ACC112 (cell line): Measurements from ENCODE around the gene ZIC1.

Experiments used
- H2AFZ ChIP-seq: fragments of 200-600 bp; sonication (generic); one replicate; pipeline ENCODE4 v1.6.0; 2017; ENCODE audit warnings: antibody characterized with exemption, low read length; ENCODE audit not compliant: unreplicated experiment
- H3K27ac ChIP-seq: fragments of 200-600 bp; sonication (generic); 2 replicates; pipeline ENCODE4 v1.5.1; 2014; ENCODE audit warnings: low read depth, mild to moderate bottlenecking, antibody characterized with exemption, low read length, moderate library complexity
- H3K27me3 ChIP-seq: fragments of 200-600 bp; sonication (generic); 2 replicates; pipeline ENCODE4 v1.6.1; 2014; ENCODE audit warnings: mild to moderate bottlenecking, antibody characterized with exemption, low read length, moderate library complexity, mixed read lengths; ENCODE audit not compliant: insufficient read depth
- H3K36me3 ChIP-seq: fragments of 200-600 bp; sonication (generic); 2 replicates; pipeline ENCODE4 v1.6.1; 2016; ENCODE audit warnings: mild to moderate bottlenecking, antibody characterized with exemption, low read length, moderate library complexity, mixed read lengths; ENCODE audit not compliant: insufficient read depth
- H3K4me1 ChIP-seq: fragments of 200-600 bp; sonication (generic); one replicate; pipeline ENCODE4 v1.6.1; 2016; ENCODE audit warnings: low read length, mixed read lengths; ENCODE audit not compliant: insufficient read depth, unreplicated experiment, control insufficient read depth
- H3K4me3 ChIP-seq: fragments of 200-600 bp; sonication (generic); 2 replicates; pipeline ENCODE4 v1.5.1; 2014; ENCODE audit warnings: mild to moderate bottlenecking, low read depth, low read length
- H3K79me2 ChIP-seq: fragments of 200-600 bp; sonication (generic); one replicate; pipeline ENCODE4 v1.6.0; 2016; ENCODE audit warnings: low read length; ENCODE audit not compliant: control insufficient read depth, unreplicated experiment, insufficient read depth

The ZIC1 gene

GRCh38 chr3:147419781-147420224 lies 10.6 kb downstream of the ZIC1 start:
- H3K27me3 ChIP-seq = peaks cover 100% of the 10 kb centered on the region
- no peaks in the 10 kb centered on the region for H3K36me3 ChIP-seq
- H3K27ac ChIP-seq = no peak overlapping the region
- no peak overlapping the region for H2AFZ ChIP-seq
- H3K79me2 ChIP-seq = no peaks in the 10 kb centered on the region
- peak overlapping the region; percentile 79; the same call in 1 of the 2 replicates for H3K4me3 ChIP-seq
- H3K4me1 ChIP-seq = peaks cover 4% of the 10 kb centered on the region

- H3K79me2 ChIP-seq = no peaks in the 10 kb centered on the region
- H3K27ac ChIP-seq = no peak overlapping the region
- H3K4me3 ChIP-seq = no peak overlapping the region
- H2AFZ ChIP-seq = no peak overlapping the region
- peaks cover 4% of the 10 kb centered on the region for H3K4me1 ChIP-seq
- H3K27me3 ChIP-seq = peaks cover 100% of the 10 kb centered on the region
- no peaks in the 10 kb centered on the region for H3K36me3 ChIP-seq
Observed at GRCh38 chr3:147420353-147421183, 11.4 kb downstream of the ZIC1 start.

DNA sequence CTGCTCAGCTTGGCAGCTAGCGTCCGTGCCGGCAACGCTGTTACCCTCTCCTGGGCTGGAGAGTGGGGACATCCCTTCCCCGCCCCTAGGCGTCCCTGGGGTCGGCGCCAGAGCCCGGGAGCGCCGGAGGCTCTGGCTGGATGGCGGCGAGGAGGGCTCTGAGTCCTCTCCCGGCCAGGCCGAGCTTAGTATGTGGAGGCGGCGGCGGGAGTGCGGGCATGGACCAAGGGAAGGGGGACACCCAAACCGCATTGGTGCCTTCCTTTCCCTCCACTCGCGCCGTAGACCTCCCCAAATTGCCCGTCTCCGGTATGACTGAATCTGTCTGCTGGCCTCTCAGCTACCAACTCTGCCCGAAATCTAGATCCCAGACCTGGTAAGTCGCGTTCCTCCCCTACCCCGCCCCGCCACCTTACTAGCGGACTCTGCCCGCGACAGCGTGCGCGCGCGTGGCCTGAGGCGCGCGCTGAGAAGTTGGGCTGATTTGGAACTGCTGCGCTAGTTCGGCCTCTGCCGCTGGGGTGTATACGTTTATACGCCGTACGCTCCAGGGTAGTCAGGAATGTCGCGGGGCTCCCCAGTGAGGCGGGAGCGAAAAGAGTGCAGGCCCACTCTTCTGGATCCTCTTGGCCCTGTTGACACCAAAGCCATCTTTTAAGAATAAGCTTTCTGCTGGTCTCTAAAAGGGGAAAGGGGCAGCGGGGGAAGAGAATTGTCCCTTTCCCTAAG lies 12.2 kb downstream of the ZIC1 start:
- Histone ChIP-seq H3K4me1 (peaks cover 4% of the 10 kb centered on the region), H3K27ac (no peak overlapping the region), H3K79me2 (no peaks in the 10 kb centered on the region), H2AFZ (no peak overlapping the region), H3K36me3 (no peaks in the 10 kb centered on the region), H3K4me3 (no peak overlapping the region), H3K27me3 (peaks cover 100% of the 10 kb centered on the region)

GRCh38 chr3:147422196-147422595 lies 13.0 kb downstream of the ZIC1 start:
- no peaks in the 10 kb centered on the region for H3K36me3 ChIP-seq
- no peak overlapping the region for H3K4me3 ChIP-seq
- H3K79me2 ChIP-seq = no peaks in the 10 kb centered on the region
- H3K4me1 ChIP-seq = peaks cover 4% of the 10 kb centered on the region
- H2AFZ ChIP-seq = no peak overlapping the region
- H3K27ac ChIP-seq = no peak overlapping the region
- H3K27me3 ChIP-seq = peaks cover 96% of the 10 kb centered on the region

GRCh38 chr3:147422601-147423536 lies 13.7 kb downstream of the ZIC1 start:
- Histone ChIP-seq H3K36me3 (no peaks in the 10 kb centered on the region), H3K27me3 (peaks cover 96% of the 10 kb centered on the region), H3K4me3 (peak overlapping the region; percentile 21; the same call in 1 of the 2 replicates), H3K79me2 (no peaks in the 10 kb centered on the region), H3K27ac (no peak overlapping the region), H2AFZ (no peak overlapping the region), H3K4me1 (peaks cover 4% of the 10 kb centered on the region)

GRCh38 chr3:147423537-147423797 lies 14.3 kb downstream of the ZIC1 start:
- Histone ChIP-seq H2AFZ (no peak overlapping the region), H3K27ac (no peak overlapping the region), H3K27me3 (peaks cover 95% of the 10 kb centered on the region), H3K4me1 (peaks cover 4% of the 10 kb centered on the region), H3K36me3 (no peaks in the 10 kb centered on the region), H3K79me2 (no peaks in the 10 kb centered on the region), H3K4me3 (peak overlapping the region; percentile 21; the same call in 1 of the 2 replicates)

- Histone ChIP-seq H2AFZ (no peak overlapping the region), H3K4me3 (no peak overlapping the region), H3K36me3 (no peaks in the 10 kb centered on the region), H3K79me2 (no peaks in the 10 kb centered on the region), H3K27ac (no peak overlapping the region), H3K27me3 (peaks cover 93% of the 10 kb centered on the region), H3K4me1 (peaks cover 4% of the 10 kb centered on the region)
Observed at GRCh38 chr3:147423798-147424580, 14.8 kb downstream of the ZIC1 start.

GRCh38 chr3:147424581-147425387 lies 15.6 kb downstream of the ZIC1 start:
- Histone ChIP-seq H2AFZ (no peak overlapping the region), H3K27me3 (peaks cover 92% of the 10 kb centered on the region), H3K4me1 (no peaks in the 10 kb centered on the region), H3K36me3 (no peaks in the 10 kb centered on the region), H3K27ac (no peak overlapping the region), H3K4me3 (no peak overlapping the region), H3K79me2 (no peaks in the 10 kb centered on the region)

- Histone ChIP-seq H3K27ac (no peak overlapping the region), H3K4me3 (no peak overlapping the region), H3K4me1 (no peaks in the 10 kb centered on the region), H3K79me2 (no peaks in the 10 kb centered on the region), H3K36me3 (no peaks in the 10 kb centered on the region), H2AFZ (no peak overlapping the region), H3K27me3 (peaks cover 89% of the 10 kb centered on the region)
Observed at GRCh38 chr3:147425388-147425850, 16.3 kb downstream of the ZIC1 start.
